RCC 7860 (cell line): Measurements from ENCODE around the gene CCL25.
"Not testable (repeated sequence)": the region's sequence is repeated elsewhere in the genome, so short reads cannot be mapped to it uniquely, and the experiment has no call there.

Source experiments
- DNase-seq: peaks from one replicate; pipeline ENCODE4 v3.0.0-alpha.2; 2015; ENCODE audit warnings: low spot score
- FAIRE-seq: peaks from 2 replicates; lab custom pipeline; 2012; peaks lifted over from hg19 to GRCh38; lab: Jason Lieb, UNC

Gene CCL25, protein sequence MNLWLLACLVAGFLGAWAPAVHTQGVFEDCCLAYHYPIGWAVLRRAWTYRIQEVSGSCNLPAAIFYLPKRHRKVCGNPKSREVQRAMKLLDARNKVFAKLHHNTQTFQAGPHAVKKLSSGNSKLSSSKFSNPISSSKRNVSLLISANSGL

DNA sequence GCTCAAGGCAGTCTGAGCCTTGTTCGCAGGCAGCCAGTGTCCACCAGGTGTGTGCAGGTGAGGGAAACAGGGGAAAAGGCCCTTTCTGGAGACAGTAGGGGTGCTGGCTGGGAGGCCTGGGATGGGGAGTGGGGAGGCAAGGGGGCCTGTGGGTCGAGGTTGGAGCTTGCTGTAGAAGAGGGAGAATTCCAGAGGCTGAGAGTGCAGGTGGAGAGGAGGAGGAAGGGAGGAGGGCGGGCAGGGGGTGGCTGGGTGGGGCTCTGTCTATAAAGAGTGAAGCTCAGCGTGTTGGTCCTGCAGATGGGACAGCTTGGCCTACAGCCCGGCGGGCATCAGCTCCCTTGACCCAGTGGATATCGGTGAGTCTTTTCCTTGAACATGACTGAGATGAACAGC is at the start of gene CCL25:
Gene CCL25, plus strand, starts transcription at position 297 of the 396 bp plus-strand sequence. CDS start 290 bp downstream, outside the sequence.
- DNase-seq: no peak
- FAIRE-seq: no peak

DNA sequence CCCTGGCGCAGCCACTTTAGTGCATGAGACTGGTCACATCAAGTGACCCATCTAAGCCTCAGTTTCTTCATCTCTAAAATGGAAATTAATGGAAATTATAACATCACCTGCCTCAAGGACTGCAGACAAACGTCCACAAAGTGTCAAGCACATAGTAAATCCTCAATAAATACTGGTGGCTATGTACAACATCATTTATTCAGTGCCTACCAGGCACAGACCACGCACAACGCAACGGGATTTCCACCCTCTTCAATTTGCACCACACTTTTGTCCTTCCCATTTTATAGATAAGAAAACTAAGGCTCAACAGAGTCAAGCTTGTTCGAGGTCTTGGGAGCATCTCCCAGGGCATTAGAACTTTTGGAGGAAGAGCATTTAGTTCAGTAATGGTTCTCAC is 48.6 kb upstream of the CCL25 start:
- DNase-seq: no peak
- FAIRE-seq: no peak

GRCh38 chr19:8004723-8005513 is 47.6 kb upstream of the CCL25 start:
- DNase-seq (no peak), FAIRE-seq (no peak)

DNA sequence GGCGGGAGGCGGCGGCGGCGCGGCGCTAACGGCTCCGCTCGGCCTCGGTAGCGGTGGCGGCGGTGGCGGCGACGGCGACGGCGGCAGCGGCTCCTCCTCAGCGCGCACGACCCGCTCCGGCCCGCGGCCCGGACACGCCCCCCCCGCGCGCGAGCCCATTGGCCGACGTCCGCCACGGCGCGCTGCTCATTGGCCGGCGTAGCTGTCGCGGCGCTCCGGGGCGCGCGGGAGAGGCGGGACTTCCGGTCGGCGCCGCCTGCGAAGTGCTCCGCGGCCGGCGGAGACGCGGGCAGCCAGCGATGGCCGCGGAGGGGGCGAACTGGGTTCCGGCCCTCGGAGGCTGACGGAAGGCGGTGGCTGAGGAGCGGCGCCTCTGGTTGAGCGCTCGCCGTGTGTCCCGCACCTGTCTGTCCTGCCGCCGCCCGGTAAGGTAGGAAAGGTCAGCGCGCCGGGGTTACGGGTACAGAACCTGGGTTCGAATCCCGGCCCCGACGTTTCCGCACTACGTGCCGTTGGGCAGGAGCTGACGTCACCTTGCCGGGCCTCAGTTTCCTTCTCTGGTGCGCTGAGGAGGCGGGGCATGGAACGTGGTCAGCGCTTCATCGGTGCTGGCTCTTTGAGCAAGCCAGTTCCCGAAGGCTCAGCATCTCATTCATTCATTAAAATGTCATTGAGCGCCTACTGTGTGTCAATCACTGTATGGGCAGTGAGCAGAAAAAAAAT is 46.9 kb upstream of the CCL25 start, which contains the start of gene ELAVL1:
Gene ELAVL1, minus strand, starts transcription at position 108 of the 723 bp plus-strand sequence. CDS start 13,826 bp downstream, outside the sequence.
- no peak for FAIRE-seq
- DNase-seq: peak; percentile 78

DNA sequence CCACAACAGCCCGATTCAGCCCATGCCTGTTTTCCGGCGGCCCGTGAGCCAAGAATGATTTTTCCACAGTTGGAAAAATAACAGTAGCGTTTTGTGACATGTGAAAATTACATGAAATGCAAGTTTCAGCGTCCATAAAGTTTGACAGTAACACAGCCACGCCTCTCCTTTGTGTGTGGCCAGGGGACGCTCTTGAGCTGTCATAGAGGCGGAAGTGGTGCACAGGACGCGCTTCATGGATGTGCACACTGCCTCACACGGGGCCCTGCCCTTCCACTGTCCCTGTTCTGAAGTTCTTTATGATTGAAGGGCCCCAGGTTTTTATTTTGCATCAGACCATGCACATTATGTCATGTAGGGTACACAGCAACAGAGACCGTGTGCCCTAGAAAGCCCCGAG is 34.8 kb upstream of the CCL25 start:
- FAIRE-seq (no peak), DNase-seq (no peak)

- no peak for FAIRE-seq
- DNase-seq: no peak
Observed at GRCh38 chr19:8020681-8021080, 31.9 kb upstream of the CCL25 start.

GRCh38 chr19:8021374-8021773 is 31.2 kb upstream of the CCL25 start:
- DNase-seq (no peak), FAIRE-seq (no peak)

- DNase-seq (no peak), FAIRE-seq (no peak)
Observed at GRCh38 chr19:8022275-8022674, 30.3 kb upstream of the CCL25 start.

- FAIRE-seq: no peak
- no peak for DNase-seq
Observed at GRCh38 chr19:8023371-8023770, 29.2 kb upstream of the CCL25 start.

- not testable (repeated sequence) for DNase-seq, FAIRE-seq
Observed at GRCh38 chr19:8024256-8024655, 28.3 kb upstream of the CCL25 start.

- no peak for DNase-seq
- FAIRE-seq: no peak
Observed at GRCh38 chr19:8025316-8025715, 27.2 kb upstream of the CCL25 start.

DNA sequence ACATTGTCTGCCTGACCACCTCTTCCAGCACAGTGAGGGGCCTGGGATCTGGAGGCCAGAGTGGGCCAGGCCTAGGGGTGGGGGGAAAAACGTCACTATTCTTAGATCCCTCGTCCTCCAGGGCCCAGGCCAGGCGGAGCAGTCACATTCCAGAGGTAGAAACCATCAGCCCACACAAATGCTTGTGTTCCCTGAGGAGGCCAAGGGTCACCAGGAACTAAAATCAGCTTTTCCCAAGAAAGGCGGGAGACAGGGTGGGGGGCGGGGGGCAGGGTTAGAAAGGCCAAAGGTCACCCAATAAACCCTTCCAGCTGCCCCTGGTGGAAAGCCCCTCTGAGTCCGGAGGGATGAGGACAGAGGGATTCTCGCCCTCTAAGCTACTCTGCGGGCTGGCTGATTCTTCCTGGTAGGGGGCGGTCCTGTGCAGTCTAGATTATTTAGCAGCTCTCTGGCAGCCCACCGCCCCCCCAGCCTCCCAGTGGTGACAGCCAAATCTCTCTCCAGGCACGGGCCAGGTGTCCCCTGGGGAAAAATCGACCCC is 23.5 kb upstream of the CCL25 start:
- DNase-seq (no peak), FAIRE-seq (no peak)

- no peak for DNase-seq
- FAIRE-seq: no peak
Observed at GRCh38 chr19:8030960-8031359, 21.6 kb upstream of the CCL25 start.

DNA sequence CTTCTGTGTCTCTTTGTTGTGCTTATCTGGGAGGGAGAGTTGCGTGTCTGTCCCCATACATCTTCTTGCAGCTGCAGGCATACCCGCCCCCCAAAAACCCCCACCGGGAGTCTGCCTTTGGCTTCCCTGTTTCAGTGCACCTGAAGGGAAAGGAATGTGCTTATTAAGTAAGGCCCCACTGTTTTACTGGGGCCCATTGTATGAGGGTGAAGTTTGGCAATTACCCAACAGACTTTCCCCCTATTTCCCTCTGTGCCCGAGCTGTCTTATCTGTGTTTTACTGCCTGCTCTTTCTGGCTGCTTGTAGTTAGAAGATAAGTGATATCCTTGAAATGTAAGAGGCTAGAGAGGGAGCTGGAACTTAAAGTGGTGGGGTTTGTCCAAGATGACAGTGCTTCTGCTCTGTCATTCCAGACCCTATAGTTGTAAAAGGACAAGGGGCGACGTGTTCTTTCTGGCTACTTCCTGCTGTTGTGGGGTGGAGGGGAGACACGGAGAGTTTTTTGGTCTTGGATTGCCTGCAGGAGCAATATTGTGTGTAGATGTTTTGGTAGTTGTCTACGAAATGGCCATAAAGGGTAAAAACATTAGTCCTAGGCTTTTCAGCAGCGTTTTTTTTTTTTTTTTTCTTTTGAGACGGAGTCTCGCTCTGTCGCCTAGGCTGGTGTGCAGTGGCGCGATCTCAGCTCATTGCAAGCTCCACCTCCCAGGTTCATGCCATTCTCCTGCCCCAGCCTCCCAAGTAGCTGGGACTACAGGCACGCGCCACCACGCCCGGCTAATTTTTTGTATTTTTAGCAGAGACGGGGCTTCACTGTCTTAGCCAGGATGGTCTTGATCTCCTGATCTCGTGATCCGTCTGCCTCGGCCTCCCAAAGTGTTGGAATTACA is 19.0 kb upstream of the CCL25 start:
- not testable (repeated sequence) for FAIRE-seq, DNase-seq

- no peak for DNase-seq
- no peak for FAIRE-seq
Observed at GRCh38 chr19:8034178-8034525, 18.4 kb upstream of the CCL25 start.

- DNase-seq: no peak
- FAIRE-seq: no peak
Observed at GRCh38 chr19:8036434-8037099, 16.0 kb upstream of the CCL25 start.

GRCh38 chr19:8038815-8039214 is 13.7 kb upstream of the CCL25 start:
- DNase-seq (no peak), FAIRE-seq (no peak)

GRCh38 chr19:8039231-8039630 is 13.3 kb upstream of the CCL25 start:
- FAIRE-seq: no peak
- DNase-seq: no peak

DNA sequence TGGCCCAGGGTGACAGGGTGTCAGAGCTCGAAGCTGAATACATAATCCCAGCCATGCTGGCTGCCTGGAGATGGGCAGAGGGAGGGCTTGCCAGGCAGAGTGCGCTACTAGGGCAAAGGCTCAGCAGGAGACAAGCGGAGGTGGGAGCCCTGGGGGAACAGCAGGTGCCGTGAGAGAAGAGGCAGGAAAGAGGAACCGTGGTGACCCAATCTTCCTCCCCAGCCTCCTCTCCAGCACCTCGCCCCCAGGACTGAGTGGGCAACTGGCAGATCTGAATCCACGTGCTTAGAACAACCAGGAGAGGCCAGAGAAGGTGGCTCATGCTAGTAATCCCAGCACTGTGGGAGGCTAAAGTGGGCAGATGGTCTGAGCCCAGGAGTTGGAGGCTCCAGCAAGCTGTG is 11.0 kb upstream of the CCL25 start:
- FAIRE-seq (no peak), DNase-seq (no peak)

DNA sequence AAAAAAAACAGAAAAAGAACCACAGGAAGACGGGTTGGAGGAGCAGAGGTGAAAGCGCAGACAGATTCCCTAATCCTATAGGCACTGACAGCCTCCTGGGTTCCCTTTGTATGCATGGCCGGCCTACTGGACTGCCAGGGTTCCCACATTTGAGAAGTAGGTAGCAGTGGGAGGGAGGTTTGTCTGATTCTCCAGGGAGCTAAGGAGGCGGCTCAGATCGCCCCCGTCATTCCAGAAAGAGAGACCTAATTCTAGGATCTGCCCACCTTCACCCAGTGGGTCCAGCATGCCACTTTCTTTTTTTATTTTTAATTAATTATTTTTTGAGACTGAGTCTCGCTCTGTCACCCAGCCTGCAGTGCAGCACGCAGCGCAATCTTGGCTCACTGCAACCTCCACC is 9.7 kb upstream of the CCL25 start:
- FAIRE-seq: no peak
- no peak for DNase-seq
